SK-N-SH treated with all-trans-retinoic acid at 6 μM for 48 hours (cell line): ENCODE results near the gene RPS16.

Source experiments
- ARNTL ChIP-seq: fragments of 450-650 bp; formaldehyde crosslinking; IDR thresholded peaks from 2 replicates; pipeline ENCODE4 v1.5.0; 2020; ENCODE audit warnings: low read depth, mild to moderate bottlenecking, moderate library complexity, borderline replicate concordance
- CREB5 ChIP-seq: fragments of 250-450 bp; sonication (Bioruptor Pico); IDR thresholded peaks from 2 replicates; pipeline ENCODE4 v1.5.1; 2020; ENCODE audit warnings: low read depth, mild to moderate bottlenecking, moderate library complexity
- CSDC2 ChIP-seq: fragments of 250-450 bp; sonication (Bioruptor Pico); IDR thresholded peaks from 2 replicates; pipeline ENCODE4 v1.5.0; 2020; ENCODE audit warnings: mild to moderate bottlenecking, moderate library complexity
- CSRNP3 ChIP-seq: fragments of 250-450 bp; sonication (Bioruptor Pico); IDR thresholded peaks from 2 replicates; pipeline ENCODE4 v1.5.1; 2021; ENCODE audit warnings: mild to moderate bottlenecking, moderate library complexity
- ESRRG ChIP-seq: fragments of 250-450 bp; sonication (Bioruptor Pico); IDR thresholded peaks from 2 replicates; pipeline ENCODE4 v1.6.1; 2021; ENCODE audit warnings: mild to moderate bottlenecking
- POU6F1 ChIP-seq: fragments of 250-450 bp; sonication (Bioruptor Pico); IDR thresholded peaks from 2 replicates; pipeline ENCODE4 v1.8.0; 2021; ENCODE audit warnings: low read depth, mild to moderate bottlenecking, moderate library complexity, borderline replicate concordance
- RARB ChIP-seq: fragments of 250-450 bp; sonication (Bioruptor Pico); IDR thresholded peaks from 2 replicates; pipeline ENCODE4 v1.8.0; 2021; ENCODE audit warnings: mild to moderate bottlenecking, moderate library complexity
- TCF4 ChIP-seq: fragments of 250-450 bp; sonication (Bioruptor Pico); IDR thresholded peaks from 2 replicates; pipeline ENCODE4 v1.8.0; 2021; ENCODE audit warnings: mild to moderate bottlenecking, moderate library complexity, borderline replicate concordance
- TOX ChIP-seq: fragments of 250-450 bp; sonication (Bioruptor Pico); IDR thresholded peaks from 2 replicates; pipeline ENCODE4 v1.8.0; 2021; ENCODE audit warnings: mild to moderate bottlenecking, moderate library complexity, borderline replicate concordance
- ZC3H10 ChIP-seq: fragments of 250-450 bp; sonication (Bioruptor Pico); IDR thresholded peaks from 2 replicates; pipeline ENCODE4 v1.5.1; 2021; ENCODE audit warnings: mild to moderate bottlenecking, moderate library complexity
- ZFP30 ChIP-seq: fragments of 450-650 bp; formaldehyde crosslinking; IDR thresholded peaks from 2 replicates; pipeline ENCODE4 v1.5.0; 2022; ENCODE audit warnings: mild to moderate bottlenecking, moderate library complexity
- ZNF70 ChIP-seq: fragments of 450-650 bp; formaldehyde crosslinking; IDR thresholded peaks from 2 replicates; pipeline ENCODE4 v1.5.0; 2020; ENCODE audit warnings: mild to moderate bottlenecking, moderate library complexity

GRCh38 chr19:39402346-39403300 lies 33.1 kb downstream of the RPS16 start:
- TF ChIP-seq CSRNP3 (CRISPR knock-in tag) (no peak), CREB5 (CRISPR knock-in tag) (no peak), ZC3H10 (CRISPR knock-in tag) (peak; percentile 38; the same call in 1 of the 2 replicates), ARNTL (no peak), POU6F1 (CRISPR knock-in tag) (no peak), RARB (CRISPR knock-in tag) (no peak), TOX (CRISPR knock-in tag) (no peak), ESRRG (CRISPR knock-in tag) (no peak), CSDC2 (CRISPR knock-in tag) (no peak), TCF4 (CRISPR knock-in tag) (no peak), ZFP30 (CRISPR knock-in tag) (no peak), ZNF70 (CRISPR knock-in tag) (no peak)
